ENCODE results near the gene IL13RA1.

Gene IL13RA1

GRCh38 chrX:118839334-118839958, 112.0 kb downstream of the IL13RA1 start:
- CTCF ChIA-PET, result interaction anchor here (0.6 to 3.1 kb wide), 24 partner anchors 9 to 344 kb away, joined by 3 to 27 read pairs (median 4); partner anchors contain the start of gene ZCCHC12
- H3K9me3 ChIP-seq (ENCODE audit: control insufficient read depth, insufficient read depth, low read depth, low read length), result no peaks in the 10 kb centered on the region
- no peak overlapping the region; the same call in 1 of the 2 replicates for H3K27ac ChIP-seq (ENCODE audit: extremely low read depth, low read depth, low read length)
- H3K4me3 ChIP-seq (ENCODE audit: low read depth, low read length), result peak overlapping the region; percentile 25
- POLR2A ChIA-PET, result interaction anchor here (0.7 kb wide), 1 partner anchor 16 kb away, joined by 4 read pairs; the partner anchor contains the start of gene ZCCHC12
- no peaks in the 10 kb centered on the region for H3K4me1 ChIP-seq (ENCODE audit: control insufficient read depth, insufficient read depth, low read length)
- H3K36me3 ChIP-seq (ENCODE audit: control insufficient read depth in 2 of 2, insufficient read depth in 1 of 2, low read length in 2 of 2), result no peaks in the 10 kb centered on the region; a peak in 1 of 3 replicates
- TF ChIP-seq ZNF132 (tag by site-specific recombination; IDR thresholded peaks at IDR 0.05; ENCODE audit: borderline replicate concordance) (no peak), ZSCAN16 (tag by site-specific recombination; IDR thresholded peaks at IDR 0.05) (no peak), WT1 (tag by site-specific recombination; IDR thresholded peaks at IDR 0.05) (no peak), MYNN (tag by site-specific recombination; IDR thresholded peaks at IDR 0.05; ENCODE audit: borderline replicate concordance) (no peak), ZNF239 (tag by site-specific recombination; IDR thresholded peaks at IDR 0.05) (no peak), ZNF600 (tag by site-specific recombination; IDR thresholded peaks at IDR 0.05) (no peak), FEZF1 (tag by site-specific recombination; IDR thresholded peaks at IDR 0.05) (no peak), ZNF645 (tag by site-specific recombination; IDR thresholded peaks at IDR 0.05) (no peak), OVOL3 (tag by site-specific recombination; IDR thresholded peaks at IDR 0.05) (no peak), SP7 (tag by site-specific recombination; IDR thresholded peaks at IDR 0.05) (no peak), ZNF324 (tag by site-specific recombination; IDR thresholded peaks at IDR 0.05) (no peak), ZNF621 (tag by site-specific recombination; IDR thresholded peaks at IDR 0.05) (no peak), ZNF335 (tag by site-specific recombination; conservative IDR thresholded peaks at IDR 0.05) (no peak; the same call in 1 of the 2 replicates), PRDM1 (tag by site-specific recombination; IDR thresholded peaks at IDR 0.05) (no peak), SETDB1 (IDR thresholded peaks at IDR 0.05; ENCODE audit: insufficient read length, low read length) (no peak), ZNF837 (tag by site-specific recombination; IDR thresholded peaks at IDR 0.05) (no peak), MZF1 (tag by site-specific recombination; IDR thresholded peaks at IDR 0.05; ENCODE audit: borderline replicate concordance) (no peak), ZNF626 (tag by site-specific recombination; IDR thresholded peaks at IDR 0.05) (no peak), ZXDB (tag by site-specific recombination; IDR thresholded peaks at IDR 0.05) (0 out of 2 replicates have a peak, but pooled peaks have one; percentile 33), ZNF549 (tag by site-specific recombination; IDR thresholded peaks at IDR 0.05) (no peak), ZBTB1 (tag by site-specific recombination; IDR thresholded peaks at IDR 0.05) (no peak), ZNF660 (tag by site-specific recombination; IDR thresholded peaks at IDR 0.05) (no peak), ZNF521 (tag by site-specific recombination; IDR thresholded peaks at IDR 0.05) (no peak), SCRT1 (tag by site-specific recombination; IDR thresholded peaks at IDR 0.05; ENCODE audit: borderline replicate concordance) (no peak), ZNF19 (tag by site-specific recombination; IDR thresholded peaks at IDR 0.05; ENCODE audit: low read depth) (no peak), HIC1 (tag by site-specific recombination; IDR thresholded peaks at IDR 0.05) (no peak), OSR2 (tag by site-specific recombination; IDR thresholded peaks at IDR 0.05) (no peak), ZNF10 (tag by site-specific recombination; IDR thresholded peaks at IDR 0.05) (no peak)
- TF ChIP-seq, protein P1, sequence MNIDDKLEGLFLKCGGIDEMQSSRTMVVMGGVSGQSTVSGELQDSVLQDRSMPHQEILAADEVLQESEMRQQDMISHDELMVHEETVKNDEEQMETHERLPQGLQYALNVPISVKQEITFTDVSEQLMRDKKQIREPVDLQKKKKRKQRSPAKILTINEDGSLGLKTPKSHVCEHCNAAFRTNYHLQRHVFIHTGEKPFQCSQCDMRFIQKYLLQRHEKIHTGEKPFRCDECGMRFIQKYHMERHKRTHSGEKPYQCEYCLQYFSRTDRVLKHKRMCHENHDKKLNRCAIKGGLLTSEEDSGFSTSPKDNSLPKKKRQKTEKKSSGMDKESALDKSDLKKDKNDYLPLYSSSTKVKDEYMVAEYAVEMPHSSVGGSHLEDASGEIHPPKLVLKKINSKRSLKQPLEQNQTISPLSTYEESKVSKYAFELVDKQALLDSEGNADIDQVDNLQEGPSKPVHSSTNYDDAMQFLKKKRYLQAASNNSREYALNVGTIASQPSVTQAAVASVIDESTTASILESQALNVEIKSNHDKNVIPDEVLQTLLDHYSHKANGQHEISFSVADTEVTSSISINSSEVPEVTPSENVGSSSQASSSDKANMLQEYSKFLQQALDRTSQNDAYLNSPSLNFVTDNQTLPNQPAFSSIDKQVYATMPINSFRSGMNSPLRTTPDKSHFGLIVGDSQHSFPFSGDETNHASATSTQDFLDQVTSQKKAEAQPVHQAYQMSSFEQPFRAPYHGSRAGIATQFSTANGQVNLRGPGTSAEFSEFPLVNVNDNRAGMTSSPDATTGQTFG (tag by site-specific recombination; IDR thresholded peaks at IDR 0.05; ENCODE audit: borderline replicate concordance), result no peak
- TF ChIP-seq, protein P2, sequence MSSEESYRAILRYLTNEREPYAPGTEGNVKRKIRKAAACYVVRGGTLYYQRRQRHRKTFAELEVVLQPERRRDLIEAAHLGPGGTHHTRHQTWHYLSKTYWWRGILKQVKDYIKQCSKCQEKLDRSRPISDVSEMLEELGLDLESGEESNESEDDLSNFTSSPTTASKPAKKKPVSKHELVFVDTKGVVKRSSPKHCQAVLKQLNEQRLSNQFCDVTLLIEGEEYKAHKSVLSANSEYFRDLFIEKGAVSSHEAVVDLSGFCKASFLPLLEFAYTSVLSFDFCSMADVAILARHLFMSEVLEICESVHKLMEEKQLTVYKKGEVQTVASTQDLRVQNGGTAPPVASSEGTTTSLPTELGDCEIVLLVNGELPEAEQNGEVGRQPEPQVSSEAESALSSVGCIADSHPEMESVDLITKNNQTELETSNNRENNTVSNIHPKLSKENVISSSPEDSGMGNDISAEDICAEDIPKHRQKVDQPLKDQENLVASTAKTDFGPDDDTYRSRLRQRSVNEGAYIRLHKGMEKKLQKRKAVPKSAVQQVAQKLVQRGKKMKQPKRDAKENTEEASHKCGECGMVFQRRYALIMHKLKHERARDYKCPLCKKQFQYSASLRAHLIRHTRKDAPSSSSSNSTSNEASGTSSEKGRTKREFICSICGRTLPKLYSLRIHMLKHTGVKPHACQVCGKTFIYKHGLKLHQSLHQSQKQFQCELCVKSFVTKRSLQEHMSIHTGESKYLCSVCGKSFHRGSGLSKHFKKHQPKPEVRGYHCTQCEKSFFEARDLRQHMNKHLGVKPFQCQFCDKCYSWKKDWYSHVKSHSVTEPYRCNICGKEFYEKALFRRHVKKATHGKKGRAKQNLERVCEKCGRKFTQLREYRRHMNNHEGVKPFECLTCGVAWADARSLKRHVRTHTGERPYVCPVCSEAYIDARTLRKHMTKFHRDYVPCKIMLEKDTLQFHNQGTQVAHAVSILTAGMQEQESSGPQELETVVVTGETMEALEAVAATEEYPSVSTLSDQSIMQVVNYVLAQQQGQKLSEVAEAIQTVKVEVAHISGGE (tag by site-specific recombination; conservative IDR thresholded peaks at IDR 0.05; ENCODE audit: low read depth), result no peak

Measured in HEK293 (cell line).